Measurements from ENCODE around the gene MRPS18A. TPM values are rescaled to one million over a fixed set of nuclear protein-coding genes. Genes with fewer than 3 reads are reported as not detected.

Gene MRPS18A
- total and polyA plus RNA-seq, 2 of the 13 experiments (the other 11 are each of a cell fraction or from before 2014, with no cell fraction given), result 87.8 to 89.1 TPM

DNA sequence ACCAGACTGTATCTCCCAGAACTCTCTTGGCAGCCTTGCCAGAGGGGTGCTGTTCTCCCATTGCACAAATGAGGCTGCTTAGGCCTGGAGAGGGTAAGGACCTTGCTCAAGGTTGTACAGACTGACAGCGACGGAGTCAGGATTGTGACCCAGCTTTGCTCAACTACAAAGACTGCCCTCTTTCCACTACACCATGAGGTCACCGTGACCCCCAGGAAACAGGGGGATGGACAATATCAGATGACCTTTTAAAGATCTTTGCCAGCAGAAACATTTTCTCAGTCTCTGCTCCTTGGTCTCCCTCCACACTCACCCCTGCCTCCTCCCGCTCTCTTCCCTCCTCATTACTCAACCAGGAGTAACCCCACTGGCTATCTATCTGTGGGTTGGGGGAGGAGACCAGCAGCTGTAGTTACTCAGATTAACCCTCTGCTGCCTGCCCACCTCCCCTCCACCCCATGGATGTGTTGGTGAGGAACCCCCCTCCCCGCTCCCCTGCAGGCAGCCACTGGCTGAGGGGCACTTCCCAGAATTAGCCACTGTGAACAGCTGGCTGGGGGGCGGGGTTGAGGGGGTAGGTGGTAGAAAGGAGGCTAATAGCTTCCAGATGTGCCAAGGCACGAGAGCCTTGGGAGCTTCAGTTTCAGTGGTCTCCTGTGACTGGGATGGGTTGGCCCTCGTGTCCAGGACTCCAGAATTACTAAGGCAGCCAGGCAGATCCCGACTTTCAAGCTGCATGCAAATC is 26.9 kb upstream of the MRPS18A start (continued):
- TF ChIP-seq, protein P1, sequence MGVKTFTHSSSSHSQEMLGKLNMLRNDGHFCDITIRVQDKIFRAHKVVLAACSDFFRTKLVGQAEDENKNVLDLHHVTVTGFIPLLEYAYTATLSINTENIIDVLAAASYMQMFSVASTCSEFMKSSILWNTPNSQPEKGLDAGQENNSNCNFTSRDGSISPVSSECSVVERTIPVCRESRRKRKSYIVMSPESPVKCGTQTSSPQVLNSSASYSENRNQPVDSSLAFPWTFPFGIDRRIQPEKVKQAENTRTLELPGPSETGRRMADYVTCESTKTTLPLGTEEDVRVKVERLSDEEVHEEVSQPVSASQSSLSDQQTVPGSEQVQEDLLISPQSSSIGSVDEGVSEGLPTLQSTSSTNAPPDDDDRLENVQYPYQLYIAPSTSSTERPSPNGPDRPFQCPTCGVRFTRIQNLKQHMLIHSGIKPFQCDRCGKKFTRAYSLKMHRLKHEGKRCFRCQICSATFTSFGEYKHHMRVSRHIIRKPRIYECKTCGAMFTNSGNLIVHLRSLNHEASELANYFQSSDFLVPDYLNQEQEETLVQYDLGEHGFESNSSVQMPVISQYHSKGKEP (CRISPR knock-in tag; IDR thresholded peaks at IDR 0.05), result no peak
- no peak for TF ChIP-seq SP1 (IDR thresholded peaks at IDR 0.05)
- no peak for TF ChIP-seq SP1 (CRISPR knock-in tag; IDR thresholded peaks at IDR 0.05)
- TF ChIP-seq, protein P2, sequence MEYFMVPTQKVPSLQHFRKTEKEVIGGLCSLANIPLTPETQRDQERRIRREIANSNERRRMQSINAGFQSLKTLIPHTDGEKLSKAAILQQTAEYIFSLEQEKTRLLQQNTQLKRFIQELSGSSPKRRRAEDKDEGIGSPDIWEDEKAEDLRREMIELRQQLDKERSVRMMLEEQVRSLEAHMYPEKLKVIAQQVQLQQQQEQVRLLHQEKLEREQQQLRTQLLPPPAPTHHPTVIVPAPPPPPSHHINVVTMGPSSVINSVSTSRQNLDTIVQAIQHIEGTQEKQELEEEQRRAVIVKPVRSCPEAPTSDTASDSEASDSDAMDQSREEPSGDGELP (IDR thresholded peaks at IDR 0.05; ENCODE audit: borderline replicate concordance, low read depth), result peak; percentile 70; the same call in 1 of the 2 replicates
- TF ChIP-seq ZNF331 (CRISPR knock-in tag; IDR thresholded peaks at IDR 0.05), result peak; percentile 35; the same call in 1 of the 2 replicates
- no peak for TF ChIP-seq ZNF768 (CRISPR knock-in tag; IDR thresholded peaks at IDR 0.05)
- peak; percentile 13; the same call in 1 of the 2 replicates for TF ChIP-seq CEBPG (CRISPR knock-in tag; IDR thresholded peaks at IDR 0.05)
- peak; percentile 66 for TF ChIP-seq RXRB (CRISPR knock-in tag; IDR thresholded peaks at IDR 0.05; ENCODE audit: borderline replicate concordance)
- TF ChIP-seq, protein P3, sequence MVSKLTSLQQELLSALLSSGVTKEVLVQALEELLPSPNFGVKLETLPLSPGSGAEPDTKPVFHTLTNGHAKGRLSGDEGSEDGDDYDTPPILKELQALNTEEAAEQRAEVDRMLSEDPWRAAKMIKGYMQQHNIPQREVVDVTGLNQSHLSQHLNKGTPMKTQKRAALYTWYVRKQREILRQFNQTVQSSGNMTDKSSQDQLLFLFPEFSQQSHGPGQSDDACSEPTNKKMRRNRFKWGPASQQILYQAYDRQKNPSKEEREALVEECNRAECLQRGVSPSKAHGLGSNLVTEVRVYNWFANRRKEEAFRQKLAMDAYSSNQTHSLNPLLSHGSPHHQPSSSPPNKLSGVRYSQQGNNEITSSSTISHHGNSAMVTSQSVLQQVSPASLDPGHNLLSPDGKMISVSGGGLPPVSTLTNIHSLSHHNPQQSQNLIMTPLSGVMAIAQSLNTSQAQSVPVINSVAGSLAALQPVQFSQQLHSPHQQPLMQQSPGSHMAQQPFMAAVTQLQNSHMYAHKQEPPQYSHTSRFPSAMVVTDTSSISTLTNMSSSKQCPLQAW (CRISPR knock-in tag; IDR thresholded peaks at IDR 0.05), result no peak
- TF ChIP-seq GABPB1 (CRISPR knock-in tag; IDR thresholded peaks at IDR 0.05), result 0 out of 2 replicates have a peak, but pooled peaks have one; percentile 24
- peak; percentile 38; the same call in 1 of the 2 replicates for TF ChIP-seq ZNF615 (CRISPR knock-in tag; IDR thresholded peaks at IDR 0.05; ENCODE audit: borderline replicate concordance)
- 0 out of 2 replicates have a peak, but pooled peaks have one; percentile 22 for TF ChIP-seq PHF21A (CRISPR knock-in tag; IDR thresholded peaks at IDR 0.05)
- TF ChIP-seq ARID2 (CRISPR knock-in tag; IDR thresholded peaks at IDR 0.05; ENCODE audit: borderline replicate concordance), result 0 out of 2 replicates have a peak, but pooled peaks have one; percentile 42
- TF ChIP-seq, protein P4, sequence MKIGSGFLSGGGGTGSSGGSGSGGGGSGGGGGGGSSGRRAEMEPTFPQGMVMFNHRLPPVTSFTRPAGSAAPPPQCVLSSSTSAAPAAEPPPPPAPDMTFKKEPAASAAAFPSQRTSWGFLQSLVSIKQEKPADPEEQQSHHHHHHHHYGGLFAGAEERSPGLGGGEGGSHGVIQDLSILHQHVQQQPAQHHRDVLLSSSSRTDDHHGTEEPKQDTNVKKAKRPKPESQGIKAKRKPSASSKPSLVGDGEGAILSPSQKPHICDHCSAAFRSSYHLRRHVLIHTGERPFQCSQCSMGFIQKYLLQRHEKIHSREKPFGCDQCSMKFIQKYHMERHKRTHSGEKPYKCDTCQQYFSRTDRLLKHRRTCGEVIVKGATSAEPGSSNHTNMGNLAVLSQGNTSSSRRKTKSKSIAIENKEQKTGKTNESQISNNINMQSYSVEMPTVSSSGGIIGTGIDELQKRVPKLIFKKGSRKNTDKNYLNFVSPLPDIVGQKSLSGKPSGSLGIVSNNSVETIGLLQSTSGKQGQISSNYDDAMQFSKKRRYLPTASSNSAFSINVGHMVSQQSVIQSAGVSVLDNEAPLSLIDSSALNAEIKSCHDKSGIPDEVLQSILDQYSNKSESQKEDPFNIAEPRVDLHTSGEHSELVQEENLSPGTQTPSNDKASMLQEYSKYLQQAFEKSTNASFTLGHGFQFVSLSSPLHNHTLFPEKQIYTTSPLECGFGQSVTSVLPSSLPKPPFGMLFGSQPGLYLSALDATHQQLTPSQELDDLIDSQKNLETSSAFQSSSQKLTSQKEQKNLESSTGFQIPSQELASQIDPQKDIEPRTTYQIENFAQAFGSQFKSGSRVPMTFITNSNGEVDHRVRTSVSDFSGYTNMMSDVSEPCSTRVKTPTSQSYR (CRISPR knock-in tag; IDR thresholded peaks at IDR 0.05; ENCODE audit: borderline replicate concordance), result peak; percentile 66; the same call in 1 of the 2 replicates
- TF ChIP-seq, protein P5, sequence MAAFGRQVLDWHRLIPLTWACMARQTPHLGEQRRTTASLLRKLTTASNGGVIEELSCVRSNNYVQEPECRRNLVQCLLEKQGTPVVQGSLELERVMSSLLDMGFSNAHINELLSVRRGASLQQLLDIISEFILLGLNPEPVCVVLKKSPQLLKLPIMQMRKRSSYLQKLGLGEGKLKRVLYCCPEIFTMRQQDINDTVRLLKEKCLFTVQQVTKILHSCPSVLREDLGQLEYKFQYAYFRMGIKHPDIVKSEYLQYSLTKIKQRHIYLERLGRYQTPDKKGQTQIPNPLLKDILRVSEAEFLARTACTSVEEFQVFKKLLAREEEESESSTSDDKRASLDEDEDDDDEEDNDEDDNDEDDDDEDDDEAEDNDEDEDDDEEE (CRISPR knock-in tag; IDR thresholded peaks at IDR 0.05), result 0 out of 2 replicates have a peak, but pooled peaks have one; percentile 14
- TF ChIP-seq ZMAT3 (CRISPR knock-in tag; conservative IDR thresholded peaks at IDR 0.05), result no peak
- no peak for TF ChIP-seq ZNF883 (CRISPR knock-in tag; IDR thresholded peaks at IDR 0.05; ENCODE audit: not compliant biosample characterization)
- TF ChIP-seq CAMTA2 (CRISPR knock-in tag; IDR thresholded peaks at IDR 0.05; ENCODE audit: borderline replicate concordance), result peak; percentile 84; the same call in 1 of the 2 replicates
- TF ChIP-seq CENPX (CRISPR knock-in tag; IDR thresholded peaks at IDR 0.05), result no peak
- TF ChIP-seq NR1H2 (CRISPR knock-in tag; IDR thresholded peaks at IDR 0.05; ENCODE audit: borderline replicate concordance, low read depth), result no peak
- TF ChIP-seq RARA (CRISPR knock-in tag; IDR thresholded peaks at IDR 0.05), result peak; percentile 82
- 0 out of 2 replicates have a peak, but pooled peaks have one; percentile 23 for TF ChIP-seq ZBTB21 (CRISPR knock-in tag; IDR thresholded peaks at IDR 0.05)

Data from HepG2 (cell line).